Measurements from ENCODE around the gene FOXR2.

FOXR2 gene

GRCh38 chrX:55623100-55623499 is at the start of gene FOXR2:
TSS of gene FOXR2 (plus strand) at chrX:55623400. CDS start at chrX:55623712, 312 bp downstream.
- DNase-seq (ENCODE audit: low read depth in 2 of 2) = no peak

- no peak for DNase-seq (ENCODE audit: low read depth in 2 of 2)
These were observed 44.1 kb upstream of the FOXR2 start for GRCh38 chrX:55579115-55579514.

GRCh38 chrX:55582447-55582846 is 40.8 kb upstream of the FOXR2 start:
- DNase-seq (ENCODE audit: low read depth in 2 of 2) = no peak

GRCh38 chrX:55593296-55593695 is 29.9 kb upstream of the FOXR2 start:
- no peak for DNase-seq (ENCODE audit: low read depth in 2 of 2)

GRCh38 chrX:55593756-55594257 is 29.4 kb upstream of the FOXR2 start:
- no peak for DNase-seq (ENCODE audit: low read depth in 2 of 2)

GRCh38 chrX:55598333-55598732 is 24.9 kb upstream of the FOXR2 start:
- DNase-seq (ENCODE audit: low read depth in 2 of 2) = no peak

GRCh38 chrX:55619547-55619946 is 3.7 kb upstream of the FOXR2 start:
- DNase-seq (ENCODE audit: low read depth in 2 of 2) = no peak

GRCh38 chrX:55624403-55624802 is 1.2 kb downstream of the FOXR2 start:
- no peak for DNase-seq (ENCODE audit: low read depth in 2 of 2)

GRCh38 chrX:55636109-55636508 is 12.9 kb downstream of the FOXR2 start:
- DNase-seq (ENCODE audit: low read depth in 2 of 2) = no peak

- no peak for DNase-seq (ENCODE audit: low read depth in 2 of 2)
These were observed 15.7 kb downstream of the FOXR2 start for GRCh38 chrX:55638933-55639332.

- DNase-seq (ENCODE audit: low read depth in 2 of 2) = no peak
These were observed 17.7 kb downstream of the FOXR2 start for GRCh38 chrX:55640854-55641253.

GRCh38 chrX:55648434-55648833 is 25.2 kb downstream of the FOXR2 start:
- DNase-seq (ENCODE audit: low read depth in 2 of 2) = no peak

GRCh38 chrX:55659931-55660330 is 36.7 kb downstream of the FOXR2 start:
- DNase-seq (ENCODE audit: low read depth in 2 of 2) = no peak

GRCh38 chrX:55663584-55663983 is 40.4 kb downstream of the FOXR2 start:
- no peak for DNase-seq (ENCODE audit: low read depth in 2 of 2)

GRCh38 chrX:55668084-55668483 is 44.9 kb downstream of the FOXR2 start:
- DNase-seq (ENCODE audit: low read depth in 2 of 2) = no peak
